Upper lobe of left lung (tissue), 6 donors: Measurements from ENCODE around the gene CLEC20A. TPM values are rescaled to one million over a fixed set of nuclear protein-coding genes. Genes with fewer than 3 reads are reported as not detected.
A peak's percentile ranks its signal among the peaks of the same experiment; 100 is the strongest.

Experiments
- ATAC-seq, 2 donors: fragments of 200-7000 bp; cut with Tn5 transposase; one replicate each; pipeline ENCODE4 v1.9.1; 2022; ENCODE audit warnings: mild to moderate bottlenecking in 2 of 2, moderate library complexity in 2 of 2; ENCODE audit not compliant: low FRiP score in 2 of 2
- DNase-seq, 2 donors: peaks; one replicate each; pipeline ENCODE4 v3.0.0-alpha.2; 2019 to 2020
- H3K27ac ChIP-seq, 4 donors: fragments of 200-600 bp; sonication (generic); one replicate each; pipeline ENCODE4 v1.5.1; 2016 to 2019
- H3K27me3 ChIP-seq, 4 donors: fragments of 200-600 bp; sonication (generic); one replicate each; pipeline ENCODE4 v1.5.1; 2017 to 2019
- H3K36me3 ChIP-seq, 4 donors: fragments of 200-600 bp; sonication (generic); one replicate each; pipeline ENCODE4 v1.5.1; 2016 to 2019
- H3K4me1 ChIP-seq, 4 donors: fragments of 200-600 bp; sonication (generic); one replicate each; pipeline ENCODE4 v1.5.1; 2018 to 2019
- H3K4me3 ChIP-seq, 4 donors: fragments of 200-600 bp; sonication (generic); one replicate each; pipeline ENCODE4 v1.5.1; 2017 to 2019; ENCODE audit warnings: mild to moderate bottlenecking in 2 of 4, moderate library complexity in 1 of 4
- H3K9me3 ChIP-seq, 4 donors: fragments of 200-600 bp; sonication (generic); one replicate each; pipeline ENCODE4 v1.5.1; 2018 to 2019
- CTCF ChIP-seq, 6 experiments: fragments of 450-650 bp in 4 of 6; fragments of 200-600 bp in 2 of 6; sonication (generic) in 2 of 6; IDR thresholded peaks; one replicate each; pipeline ENCODE4 v1.5.1; 2016 to 2019; ENCODE audit warnings: antibody characterized with exemption in 6 of 6
- EP300 ChIP-seq, 4 donors: sonication (generic); formaldehyde crosslinking; IDR thresholded peaks; one replicate each; pipeline ENCODE4 v1.5.1; 2017; ENCODE audit warnings: antibody characterized with exemption in 4 of 4, control low read depth in 2 of 4
- POLR2A ChIP-seq, 4 donors: fragments of 450-650 bp; IDR thresholded peaks; one replicate each; pipeline ENCODE4 v1.5.1; 2016 to 2017; ENCODE audit warnings: antibody characterized with exemption in 4 of 4, mild to moderate bottlenecking in 2 of 4
- POLR2AphosphoS5 ChIP-seq, 2 donors: sonication (generic); formaldehyde crosslinking; IDR thresholded peaks; one replicate each; pipeline ENCODE4 v1.5.1; 2017; ENCODE audit warnings: antibody characterized with exemption in 2 of 2
- WGBS, 2 donors: methylation state at CpG; one replicate each; pipeline ENCODE4 v1.1.5; 2017 to 2018; 5-methylcytosine and 5-hydroxymethylcytosine counted together
- total RNA-seq, 6 donors: library from RNA; depleted of rRNA in 4 of 6; stranded (reverse); fragments of >200 nt in 4 of 6; gene quantifications; one replicate each; pipeline versions ENCODE4 v1.1.0 to v1.2.1, GENCODE V29; 2016 to 2021
- donor health status: DM: no; HTN: no; CAD: no; lungs with moderate emphysema.
- donor health status: DM: no; HTN: yes; CAD: no; lungs with severe emphysema.

CLEC20A gene
- total RNA-seq, 6 donors from 2014 or later: not detected

- H3K27me3 ChIP-seq: no peaks in the 10 kb centered on the region
- no peaks in the 10 kb centered on the region for H3K36me3 ChIP-seq
- H3K9me3 ChIP-seq: no peaks in the 10 kb centered on the region
- ATAC-seq (peak; percentile 58 to 68), DNase-seq (peak; percentile 57 to 87)
- peak overlapping the region; percentile 36 to 80 (median 74) for H3K27ac ChIP-seq
- TF ChIP-seq POLR2A (IDR thresholded peaks at IDR 0.05): peak in 1 of 4 donors; percentile 37
- no peak for TF ChIP-seq POLR2AphosphoS5 (IDR thresholded peaks at IDR 0.05)
- no peak for TF ChIP-seq EP300 (IDR thresholded peaks at IDR 0.05)
- TF ChIP-seq CTCF (IDR thresholded peaks at IDR 0.05): no peak
- H3K4me3 ChIP-seq: peak overlapping the region; percentile 66 to 88 (median 73)
- H3K4me1 ChIP-seq: peaks cover 12 to 24% (median 14%) of the 10 kb centered on the region in 4 donors
- 7 to 11% methylated on average over 16 to 29 of the region's 33 CpGs for WGBS, 2 donors
These were observed 45.2 kb upstream of the CLEC20A start for GRCh38 chr1:178541829-178542553.

- WGBS, 2 donors: 89 to 98% methylated on average over 5 of the region's 5 CpGs
- Histone ChIP-seq H3K36me3 (no peaks in the 10 kb centered on the region), H3K27me3 (no peaks in the 10 kb centered on the region), H3K4me1 (peaks cover 12 to 24% (median 14%) of the 10 kb centered on the region in 4 donors), H3K9me3 (no peaks in the 10 kb centered on the region), H3K27ac (no peak overlapping the region), H3K4me3 (peak overlapping the region in 2 of 4 donors; percentile 70 to 88)
- DNase-seq (no peak), ATAC-seq (no peak)
- no peak for TF ChIP-seq CTCF (IDR thresholded peaks at IDR 0.05)
- no peak for TF ChIP-seq POLR2A (IDR thresholded peaks at IDR 0.05)
- TF ChIP-seq EP300 (IDR thresholded peaks at IDR 0.05): no peak
- TF ChIP-seq POLR2AphosphoS5 (IDR thresholded peaks at IDR 0.05): no peak
These were observed 44.6 kb upstream of the CLEC20A start for GRCh38 chr1:178541379-178541778.

- ATAC-seq: no peak
- Histone ChIP-seq H3K4me3 (no peak overlapping the region), H3K27ac (no peak overlapping the region), H3K27me3 (no peaks in the 10 kb centered on the region), H3K4me1 (peaks cover 12 to 24% (median 14%) of the 10 kb centered on the region in 4 donors), H3K36me3 (no peaks in the 10 kb centered on the region), H3K9me3 (no peaks in the 10 kb centered on the region)
- WGBS, 2 donors: 82 to 85% methylated on average over 7 of the region's 7 CpGs
- TF ChIP-seq CTCF (IDR thresholded peaks at IDR 0.05): no peak
- TF ChIP-seq POLR2A (IDR thresholded peaks at IDR 0.05): no peak
- no peak for TF ChIP-seq EP300 (IDR thresholded peaks at IDR 0.05)
- no peak for TF ChIP-seq POLR2AphosphoS5 (IDR thresholded peaks at IDR 0.05)
- no peak for DNase-seq
These were observed 43.9 kb upstream of the CLEC20A start for GRCh38 chr1:178540646-178541045.

GRCh38 chr1:178540204-178540603, 43.4 kb upstream of the CLEC20A start:
- DNase-seq: no peak
- Histone ChIP-seq H3K27me3 (no peaks in the 10 kb centered on the region), H3K9me3 (no peaks in the 10 kb centered on the region), H3K4me1 (peaks cover 12 to 24% (median 14%) of the 10 kb centered on the region in 4 donors), H3K36me3 (no peaks in the 10 kb centered on the region), H3K4me3 (no peak overlapping the region), H3K27ac (no peak overlapping the region)
- TF ChIP-seq POLR2A (IDR thresholded peaks at IDR 0.05): no peak
- TF ChIP-seq CTCF (IDR thresholded peaks at IDR 0.05): no peak
- no peak for TF ChIP-seq EP300 (IDR thresholded peaks at IDR 0.05)
- no peak for TF ChIP-seq POLR2AphosphoS5 (IDR thresholded peaks at IDR 0.05)
- ATAC-seq: no peak
- 89 to 91% methylated on average over 6 of the region's 6 CpGs for WGBS, 2 donors

- no peak overlapping the region for H3K27ac ChIP-seq
- 75 to 81% methylated on average over 7 of the region's 7 CpGs for WGBS, 2 donors
- ATAC-seq (no peak), DNase-seq (no peak)
- no peaks in the 10 kb centered on the region for H3K36me3 ChIP-seq
- no peak for TF ChIP-seq CTCF (IDR thresholded peaks at IDR 0.05)
- TF ChIP-seq EP300 (IDR thresholded peaks at IDR 0.05): no peak
- TF ChIP-seq POLR2A (IDR thresholded peaks at IDR 0.05): no peak
- TF ChIP-seq POLR2AphosphoS5 (IDR thresholded peaks at IDR 0.05): no peak
- no peak overlapping the region for H3K4me3 ChIP-seq
- H3K9me3 ChIP-seq: no peaks in the 10 kb centered on the region
- H3K4me1 ChIP-seq: peaks cover 12 to 24% (median 14%) of the 10 kb centered on the region in 4 donors
- no peaks in the 10 kb centered on the region for H3K27me3 ChIP-seq
These were observed 42.5 kb upstream of the CLEC20A start for GRCh38 chr1:178539291-178539690.
